Measurements from ENCODE around the gene FAM120B.
"Not testable (repeated sequence)": the region's sequence is repeated elsewhere in the genome, so short reads cannot be mapped to it uniquely, and the experiment has no call there.

The FAM120B gene

DNA sequence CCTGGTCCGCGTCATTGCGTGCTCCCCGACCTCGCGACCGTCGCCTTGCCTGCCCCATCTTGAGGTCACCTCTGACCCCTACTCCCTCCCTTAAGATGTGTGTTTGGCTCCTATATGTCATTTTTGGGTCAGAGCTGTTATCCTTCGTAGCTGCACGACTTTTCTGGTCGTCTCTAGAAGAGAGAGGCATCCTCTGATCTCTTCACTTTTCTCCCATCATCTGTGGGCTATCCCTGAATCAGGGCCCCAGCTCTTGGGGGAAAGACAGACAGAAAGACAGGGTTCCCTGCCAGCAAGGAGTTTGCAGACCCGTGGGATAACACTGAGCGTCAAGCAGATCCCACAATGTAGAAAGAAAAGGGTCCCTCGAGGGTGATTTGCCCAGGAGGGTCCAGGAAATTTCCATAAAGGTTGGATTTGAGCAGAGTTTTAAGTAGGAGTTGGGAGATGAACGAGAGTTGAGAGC lies 555 bp downstream of the FAM120B start:
- DNase-seq = no peak

DNA sequence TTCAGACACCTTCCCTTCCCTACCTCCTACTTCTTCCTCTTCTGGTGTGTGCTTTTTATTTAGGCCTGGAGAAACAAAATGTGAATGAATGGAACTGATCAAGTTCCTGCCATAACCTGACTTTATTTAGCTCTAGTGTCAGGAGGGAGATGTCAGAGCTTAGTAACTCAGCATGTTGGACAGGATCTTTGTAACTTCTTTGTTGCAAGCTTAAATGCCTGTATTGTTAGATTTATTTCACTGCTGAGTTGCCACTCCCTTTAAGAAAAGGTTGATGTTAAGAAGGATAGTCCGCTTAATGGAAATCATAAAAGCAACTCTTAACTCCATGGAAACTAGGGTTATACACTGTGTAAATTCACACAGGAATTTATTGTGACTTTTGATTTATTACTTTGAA lies 2.2 kb downstream of the FAM120B start:
- no peak for DNase-seq

DNA sequence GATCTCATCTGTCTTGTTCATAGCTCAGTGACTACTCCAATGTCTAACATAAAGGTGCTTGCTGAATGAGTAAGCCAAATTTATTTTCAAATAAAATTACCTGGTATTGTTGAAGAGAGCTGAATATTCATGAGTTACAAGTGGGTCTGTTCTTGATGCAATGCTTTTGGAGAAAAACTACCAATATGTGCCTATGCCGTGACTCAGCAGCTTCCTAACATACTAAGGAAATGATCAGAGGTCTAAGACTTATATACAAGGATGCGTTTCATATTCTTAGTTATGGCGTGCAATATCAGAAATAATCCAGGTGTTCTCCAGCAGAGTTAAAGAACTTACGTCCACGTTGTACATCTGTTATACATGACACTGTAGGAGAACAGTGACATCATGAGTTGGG lies 5.1 kb downstream of the FAM120B start:
- no peak for DNase-seq

DNA sequence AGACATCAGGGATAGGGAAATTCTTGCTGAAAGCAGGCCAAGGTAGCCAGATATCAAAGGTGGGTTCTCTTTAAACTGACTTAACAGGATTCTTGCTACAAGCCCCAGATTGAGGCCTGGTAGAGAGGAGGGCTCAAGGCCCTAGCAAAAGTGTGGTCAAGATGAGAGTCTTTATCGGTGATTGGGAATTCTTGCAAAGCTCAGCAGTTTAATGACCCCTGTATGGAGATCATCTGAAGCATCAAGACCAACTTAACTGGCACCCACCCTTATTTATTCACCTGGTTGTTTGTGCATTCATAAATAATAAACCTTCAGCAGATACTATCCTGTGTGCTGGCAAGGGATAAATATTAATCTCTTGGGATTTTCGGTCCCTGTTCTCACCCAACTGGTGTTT lies 6.3 kb downstream of the FAM120B start:
- no peak for DNase-seq

DNA sequence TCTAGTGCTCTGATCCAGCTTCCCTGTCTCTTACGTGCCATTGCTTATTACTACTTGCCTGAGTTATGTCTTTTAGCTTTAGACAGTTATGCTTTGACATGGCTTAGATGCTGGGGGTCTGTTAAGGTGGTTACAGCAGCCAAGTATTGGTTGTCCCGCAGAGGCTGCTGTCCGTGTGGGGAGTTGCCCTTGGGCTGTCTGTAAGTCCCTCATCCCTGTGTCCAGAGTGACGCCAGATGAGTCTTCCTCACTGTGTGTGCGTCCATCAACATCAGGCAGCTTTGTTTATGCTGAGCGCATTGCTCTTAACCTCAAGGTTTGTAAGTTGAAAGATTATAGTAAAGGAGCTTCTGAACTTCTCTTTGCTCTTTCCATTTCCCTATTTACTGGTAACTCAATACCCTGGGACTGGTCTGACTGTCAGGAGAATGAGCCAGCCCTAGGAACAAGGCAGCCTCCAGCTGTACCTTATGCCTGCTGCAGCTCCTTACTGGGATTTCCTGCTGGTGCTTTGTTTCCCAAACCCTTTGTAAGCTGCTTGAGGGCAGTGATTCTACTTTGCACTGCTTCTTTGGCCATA lies 7.2 kb downstream of the FAM120B start:
- no peak for DNase-seq

DNA sequence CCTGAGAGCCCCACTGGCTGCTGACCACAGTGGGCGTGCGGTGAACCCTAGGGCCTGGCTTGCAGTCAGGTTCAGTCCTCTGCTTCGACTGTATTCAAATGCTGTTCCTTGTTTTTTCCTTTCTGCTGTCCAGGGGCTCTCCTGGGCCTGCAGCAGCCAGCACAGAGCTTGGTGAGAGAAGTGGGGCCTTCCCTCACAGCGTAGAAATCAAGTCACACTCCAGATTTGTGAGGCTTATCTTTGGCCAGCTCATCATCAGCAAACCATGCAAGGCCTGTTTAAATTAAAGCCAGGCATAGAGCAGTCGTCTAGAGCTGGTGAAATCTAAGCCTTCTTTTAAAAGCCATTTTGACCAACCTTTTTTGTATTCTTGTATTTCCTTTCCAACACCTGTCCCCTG lies 8.4 kb downstream of the FAM120B start:
- no peak for DNase-seq

DNA sequence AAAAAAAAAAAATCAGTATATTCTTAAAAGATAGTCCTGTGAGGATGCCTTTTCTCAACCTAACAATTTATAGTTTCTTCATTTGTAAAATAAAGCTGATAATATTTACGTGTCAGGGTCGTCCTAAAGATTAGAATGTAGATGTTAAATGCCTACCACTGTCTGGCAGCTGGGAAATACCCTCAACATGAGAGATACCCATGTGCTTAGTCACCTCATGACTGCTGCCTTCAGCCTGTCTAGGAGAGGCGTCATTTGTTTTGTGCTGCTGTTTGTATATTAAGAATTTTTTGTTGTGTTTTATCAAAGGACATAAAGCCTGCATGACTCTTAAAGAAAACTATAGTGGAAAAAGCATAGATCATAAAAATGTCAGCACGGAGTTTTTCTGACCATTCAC lies 9.5 kb downstream of the FAM120B start:
- no peak for DNase-seq

DNA sequence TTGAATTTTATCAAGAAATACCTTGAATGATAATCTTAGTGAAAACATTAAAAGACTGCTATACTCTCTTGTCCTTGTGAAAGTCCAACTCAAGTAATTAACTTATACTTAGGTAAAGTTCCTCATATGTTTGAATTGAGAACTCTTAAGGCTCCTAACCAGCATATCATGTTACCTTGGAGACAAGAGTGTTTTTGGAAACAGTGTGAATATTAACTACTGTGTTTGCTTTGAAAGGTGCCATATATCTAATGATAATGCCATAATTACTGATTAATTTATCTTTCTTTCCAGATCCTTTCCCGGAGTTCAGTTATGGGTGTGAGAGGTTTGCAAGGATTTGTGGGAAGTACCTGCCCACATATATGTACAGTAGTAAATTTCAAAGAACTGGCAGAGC lies 10.5 kb downstream of the FAM120B start:
- DNase-seq = no peak

DNA sequence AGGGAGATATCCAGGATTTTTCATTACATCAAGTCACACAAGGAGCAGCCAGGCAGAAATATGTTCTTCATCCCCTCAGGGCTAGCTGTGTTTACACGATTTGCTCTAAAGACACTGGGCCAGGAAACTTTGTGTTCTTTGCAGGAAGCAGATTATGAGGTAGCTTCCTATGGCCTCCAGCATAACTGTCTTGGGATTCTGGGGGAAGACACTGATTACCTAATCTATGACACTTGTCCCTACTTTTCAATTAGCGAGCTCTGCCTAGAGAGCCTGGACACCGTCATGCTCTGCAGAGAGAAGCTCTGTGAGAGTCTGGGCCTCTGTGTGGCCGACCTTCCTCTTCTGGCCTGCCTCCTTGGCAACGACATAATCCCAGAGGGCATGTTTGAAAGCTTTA lies 11.2 kb downstream of the FAM120B start:
- DNase-seq = no peak

DNA sequence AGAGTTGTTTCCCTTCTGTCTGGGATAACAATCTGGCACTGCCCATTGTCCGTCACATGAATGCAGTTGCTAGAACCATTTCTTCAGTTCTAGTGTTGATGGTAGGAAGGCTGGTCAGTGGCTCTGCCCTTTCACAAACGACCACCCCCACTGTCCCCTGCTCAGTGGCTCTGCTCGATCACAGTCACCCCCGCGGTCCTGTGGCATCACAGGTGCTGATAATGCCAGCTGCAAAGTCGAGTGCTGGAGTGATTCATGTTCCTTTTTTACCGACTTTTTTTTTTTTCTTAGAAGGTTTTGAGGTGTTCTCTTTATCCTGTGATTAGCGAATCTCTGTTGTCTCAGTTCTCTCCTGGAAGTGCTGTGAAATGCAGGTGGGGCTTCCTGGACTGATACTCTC lies 22.8 kb downstream of the FAM120B start:
- DNase-seq = no peak

DNA sequence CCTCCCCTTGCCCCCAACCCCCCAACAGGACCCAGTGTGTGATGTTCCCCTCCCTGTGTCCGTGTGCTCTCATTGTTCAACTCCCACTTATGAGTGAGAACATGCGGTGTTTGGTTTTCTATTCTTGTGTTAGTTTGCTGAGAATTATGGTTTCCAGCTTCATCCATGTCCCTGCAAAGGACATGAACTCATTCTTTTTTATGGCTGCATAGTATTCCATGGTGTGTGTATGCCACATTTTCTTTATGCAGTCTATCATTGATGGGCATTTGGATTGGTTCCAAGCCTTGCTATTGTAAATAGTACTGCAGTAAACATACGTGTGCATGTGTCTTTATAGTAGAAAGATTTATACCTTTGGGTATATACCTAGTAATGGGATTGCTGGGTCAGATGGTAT lies 28.6 kb downstream of the FAM120B start:
- not testable (repeated sequence) for DNase-seq

DNA sequence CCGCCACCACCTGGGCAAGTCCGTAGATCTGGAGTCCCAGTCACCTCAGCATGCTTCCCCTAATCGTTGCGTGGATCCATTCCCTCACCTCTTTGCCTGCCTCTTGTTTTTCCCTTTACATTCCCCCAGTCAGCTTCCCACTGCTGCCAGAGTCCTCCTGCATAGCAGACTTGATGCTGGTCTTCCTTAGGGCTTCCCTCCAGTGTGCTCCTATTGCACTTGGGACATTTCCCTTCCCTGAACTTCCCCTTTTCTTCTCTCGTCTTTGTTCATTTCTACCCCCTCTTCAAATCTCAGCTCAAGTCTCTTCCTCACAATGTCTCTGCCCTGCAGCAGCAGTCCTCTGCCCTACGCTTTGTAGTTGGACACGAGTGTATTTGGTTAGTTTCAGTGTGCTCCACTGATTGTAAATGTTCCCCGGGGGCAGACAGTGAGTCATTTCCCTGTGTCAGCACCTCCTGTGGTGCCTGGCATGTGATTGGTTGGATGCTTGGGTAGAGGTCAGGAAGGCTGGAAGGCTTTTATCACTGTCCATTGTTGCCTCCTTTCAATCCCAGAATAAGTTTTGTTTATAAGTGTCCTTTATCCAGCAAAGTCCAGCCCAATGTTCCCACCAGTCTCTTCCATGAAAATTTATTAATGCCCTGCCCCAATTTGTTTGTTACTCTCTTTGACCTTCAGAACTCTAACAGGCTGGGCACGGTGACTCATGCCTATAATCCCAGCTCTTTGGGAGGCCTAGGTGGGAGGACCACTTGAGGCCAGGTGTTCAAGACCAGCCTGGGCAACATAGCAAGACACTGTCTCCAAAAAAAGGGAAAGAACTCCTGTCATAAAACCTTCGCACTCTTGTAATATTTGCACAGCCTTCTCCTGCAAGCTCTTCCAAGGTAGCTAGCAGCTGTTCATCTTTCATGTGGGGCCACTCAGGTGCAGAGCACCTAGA lies 38.3 kb downstream of the FAM120B start:
- DNase-seq = peak; percentile 89

DNA sequence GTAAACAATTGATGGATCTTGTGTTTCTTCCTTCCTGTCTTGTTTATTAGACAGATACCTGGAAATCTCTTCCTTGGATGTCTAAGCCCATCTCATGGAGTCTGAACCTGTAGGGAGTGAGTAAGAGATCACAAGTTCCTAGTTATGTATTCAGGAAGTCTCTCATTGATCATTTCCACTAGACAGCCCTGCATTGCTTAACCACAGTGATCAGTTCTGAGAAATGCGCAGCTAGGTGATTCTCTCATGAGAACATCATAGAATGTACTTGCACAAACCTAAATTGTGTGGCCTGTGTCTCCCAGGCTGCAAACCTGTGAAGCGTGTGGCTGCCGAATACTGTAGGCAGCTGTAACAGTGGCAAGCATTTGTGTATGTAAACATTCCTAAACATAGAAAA lies 39.1 kb downstream of the FAM120B start:
- no peak for DNase-seq

DNA sequence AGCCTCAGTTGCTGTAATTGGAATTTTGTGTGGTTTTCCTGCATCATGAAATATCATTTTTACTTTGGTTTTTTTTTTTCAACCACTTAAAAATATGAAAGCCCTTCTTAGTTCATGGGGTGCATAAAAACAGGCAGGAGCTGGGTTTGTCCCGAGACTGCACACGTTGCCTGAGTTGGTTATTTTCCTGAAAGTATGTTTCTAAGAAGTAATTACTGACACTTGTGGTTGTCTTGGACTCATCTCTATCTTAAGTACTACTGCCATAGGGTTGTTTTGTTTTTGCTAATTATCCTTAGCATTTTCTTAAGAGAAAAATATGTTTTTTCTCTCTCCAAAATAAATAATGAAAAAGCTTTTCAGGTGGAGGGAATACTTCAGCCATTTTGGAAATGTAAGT lies 40.1 kb downstream of the FAM120B start:
- no peak for DNase-seq

DNA sequence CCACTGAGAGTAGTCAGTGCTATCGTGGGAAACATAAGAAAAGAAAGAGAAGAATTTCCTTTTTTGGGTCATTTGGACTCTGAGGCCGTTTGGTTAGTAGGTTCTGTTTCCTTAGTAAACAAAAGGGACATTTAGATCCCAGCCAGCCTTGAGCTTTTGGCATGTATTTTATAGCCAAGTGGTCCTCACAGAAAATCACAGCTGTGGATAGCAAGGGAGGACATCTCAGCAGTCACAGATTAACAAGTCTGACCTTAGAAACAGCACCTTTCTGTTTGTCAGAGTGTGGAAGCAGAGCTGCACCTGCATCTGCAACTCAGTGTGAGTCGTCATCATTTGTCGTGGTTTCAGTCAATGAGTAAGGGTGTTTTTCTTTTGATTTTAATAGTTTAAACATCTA lies 40.5 kb downstream of the FAM120B start:
- DNase-seq = no peak

DNA sequence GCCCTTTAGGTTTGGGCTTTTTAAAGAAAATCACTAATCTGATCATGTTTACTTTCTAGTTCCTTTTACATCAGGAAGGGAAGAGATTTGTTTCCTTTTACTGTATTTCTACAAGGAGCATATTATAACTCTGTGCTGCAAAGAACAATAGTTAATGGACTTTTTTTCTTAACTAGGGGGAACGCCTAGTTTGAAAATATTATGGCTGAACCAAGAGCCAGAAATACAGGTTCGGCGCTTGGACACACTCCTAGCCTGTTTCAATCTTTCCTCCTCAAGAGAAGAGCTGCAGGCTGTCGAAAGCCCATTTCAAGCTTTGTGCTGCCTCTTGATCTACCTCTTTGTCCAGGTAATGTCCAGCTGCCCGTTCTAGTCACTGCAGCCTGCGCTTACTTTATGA lies 41.4 kb downstream of the FAM120B start:
- no peak for DNase-seq

DNA sequence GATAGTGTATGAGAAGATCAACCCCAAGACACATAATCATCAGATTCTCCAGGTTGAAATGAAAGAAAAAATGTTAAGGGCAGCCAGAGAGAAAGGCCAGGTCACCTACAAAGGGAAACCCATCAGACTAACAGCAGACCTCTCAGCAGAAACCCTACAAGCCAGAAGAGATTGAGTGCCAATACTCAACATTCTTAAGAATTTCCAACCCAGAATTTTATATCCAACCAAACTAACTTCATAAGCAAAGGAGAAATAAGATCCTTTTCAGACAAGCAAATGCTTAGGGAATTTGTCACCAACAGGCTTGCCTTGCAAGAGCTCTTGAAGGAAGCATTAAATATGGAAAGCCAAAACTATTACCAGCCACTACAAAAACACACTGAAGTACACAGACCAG lies 44.9 kb downstream of the FAM120B start:
- DNase-seq = not testable (repeated sequence)

DNA sequence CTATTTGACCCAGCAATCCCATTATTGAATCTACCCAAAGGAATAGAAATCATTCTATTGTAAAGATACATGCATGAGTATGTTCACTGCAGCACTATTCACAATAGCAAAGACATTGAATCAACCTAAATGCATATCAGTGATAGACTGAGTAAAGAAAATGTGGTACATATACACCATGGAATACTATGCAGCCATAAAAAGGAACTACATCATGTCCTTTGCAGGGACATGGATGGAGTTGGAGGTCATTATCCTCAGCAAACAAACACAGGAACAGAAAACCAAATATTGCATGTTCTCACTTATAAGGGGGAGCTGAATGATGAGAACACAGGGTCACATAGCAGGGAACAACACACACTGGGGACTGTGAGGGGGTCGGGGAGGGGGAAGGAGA lies 48.6 kb downstream of the FAM120B start:
- not testable (repeated sequence) for DNase-seq

DNA sequence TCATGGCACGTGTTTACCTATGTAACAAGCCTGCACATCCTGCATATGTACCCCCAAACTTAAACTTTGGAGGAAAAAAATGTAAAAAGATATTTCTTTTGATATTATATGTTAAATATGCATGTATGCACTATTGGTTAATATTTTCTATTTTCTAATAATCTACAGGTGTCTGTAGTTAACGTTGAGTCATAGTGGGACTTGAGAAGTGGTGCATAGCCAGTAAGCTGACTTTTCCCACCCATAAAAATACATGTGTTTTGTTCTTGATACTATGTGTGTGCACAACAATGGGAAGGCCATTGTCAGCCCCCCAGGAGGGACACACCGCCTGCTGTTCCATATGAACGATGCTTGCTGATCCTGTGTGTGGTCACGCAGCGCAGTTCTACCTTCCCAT lies 49.1 kb downstream of the FAM120B start:
- DNase-seq = peak; percentile 19

DNA sequence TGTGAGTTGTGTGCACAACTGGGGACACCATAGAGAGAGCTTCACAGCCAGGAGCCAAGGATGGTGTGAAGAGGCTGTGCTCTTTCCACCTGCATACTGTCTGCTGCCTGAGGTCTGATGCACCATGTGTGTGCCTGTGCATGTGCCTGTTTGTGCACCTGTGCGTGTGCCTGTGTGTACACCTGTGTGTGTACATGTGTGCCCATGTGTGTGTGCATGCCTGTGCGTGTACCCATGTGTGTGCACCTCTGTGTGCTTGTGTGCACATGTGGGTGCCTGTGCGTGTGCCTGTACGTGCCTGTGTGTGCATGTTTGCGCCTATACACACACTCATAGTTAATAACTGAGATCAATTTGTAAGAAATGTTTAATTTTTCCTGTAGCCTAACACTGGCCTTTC lies 51.3 kb downstream of the FAM120B start:
- DNase-seq = no peak

DNA sequence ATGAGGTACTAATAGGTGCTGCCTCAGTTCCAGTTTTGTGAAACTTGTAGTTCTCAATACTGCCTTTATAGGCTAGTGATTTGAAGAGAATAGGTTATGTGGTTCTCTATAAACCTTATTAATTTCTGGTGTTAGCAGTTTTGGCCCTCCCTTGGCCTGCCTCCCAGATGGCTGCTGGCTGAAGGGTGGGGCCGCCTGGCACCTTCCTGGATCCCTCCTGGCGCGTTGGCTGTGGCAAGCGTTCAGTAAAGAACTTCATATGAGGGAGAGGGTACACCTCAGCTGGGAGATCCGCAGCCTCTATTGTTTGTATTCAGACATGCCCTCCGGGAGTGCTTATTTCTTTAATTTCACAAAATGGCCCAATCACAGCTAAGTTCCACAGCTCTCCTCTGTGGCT lies 51.9 kb downstream of the FAM120B start:
- no peak for DNase-seq

DNA sequence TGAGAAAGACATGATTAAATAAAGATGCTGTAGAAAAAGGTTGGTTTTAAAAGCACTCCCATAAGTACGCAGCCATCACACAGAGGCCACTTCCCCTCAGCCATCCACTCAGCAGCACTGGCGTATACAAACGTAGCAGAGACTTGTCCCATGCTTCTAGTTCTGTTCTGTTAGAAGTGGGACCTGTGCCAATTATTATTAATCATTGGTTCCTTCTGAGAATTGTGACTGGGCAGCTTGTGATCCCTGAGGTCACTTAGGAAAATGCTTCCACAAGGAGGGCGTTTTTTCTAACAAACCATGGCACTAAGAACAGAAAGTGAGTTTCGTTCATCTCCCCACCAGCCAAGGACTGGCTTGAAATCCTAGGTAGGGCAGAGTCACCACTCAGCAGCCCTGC lies 53.9 kb downstream of the FAM120B start:
- DNase-seq = no peak

DNA sequence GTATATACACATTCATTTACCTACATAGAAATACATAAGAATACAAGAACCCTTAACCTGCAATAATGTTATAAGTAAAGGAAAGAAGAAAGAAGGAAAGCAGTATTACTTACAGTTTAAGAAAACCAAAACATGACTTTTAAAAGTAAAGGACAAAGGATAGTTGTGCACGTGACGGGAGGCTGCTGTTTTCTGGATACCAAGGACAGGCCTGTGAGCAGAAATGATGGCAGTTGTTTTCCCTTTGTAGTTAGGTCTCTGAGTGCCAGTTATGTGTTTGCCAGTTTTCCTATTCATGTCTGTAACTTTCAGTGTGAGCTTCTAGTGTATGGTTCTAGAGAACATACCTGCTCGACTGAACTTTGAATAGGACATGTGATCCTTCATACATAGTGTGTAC lies 54.8 kb downstream of the FAM120B start:
- DNase-seq = no peak

DNA sequence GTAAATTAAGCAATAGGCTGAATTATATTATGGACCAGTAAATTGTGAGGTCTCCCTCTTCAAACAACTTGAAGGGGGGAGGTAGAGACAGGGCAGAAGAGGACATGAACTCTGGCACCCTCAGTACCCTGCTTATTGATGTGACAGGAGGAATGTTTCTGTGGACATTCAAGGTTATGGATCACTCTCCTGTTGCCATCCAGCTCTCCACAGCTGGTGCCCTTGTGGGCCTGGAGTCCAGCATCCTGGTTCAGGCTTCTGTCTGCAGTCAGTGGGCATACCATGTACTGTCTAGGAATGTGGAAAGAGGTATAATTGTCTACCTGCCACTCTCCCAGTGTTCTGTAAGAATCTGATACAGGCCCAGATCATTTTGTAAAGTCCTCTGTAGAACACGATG lies 55.6 kb downstream of the FAM120B start:
- no peak for DNase-seq

DNA sequence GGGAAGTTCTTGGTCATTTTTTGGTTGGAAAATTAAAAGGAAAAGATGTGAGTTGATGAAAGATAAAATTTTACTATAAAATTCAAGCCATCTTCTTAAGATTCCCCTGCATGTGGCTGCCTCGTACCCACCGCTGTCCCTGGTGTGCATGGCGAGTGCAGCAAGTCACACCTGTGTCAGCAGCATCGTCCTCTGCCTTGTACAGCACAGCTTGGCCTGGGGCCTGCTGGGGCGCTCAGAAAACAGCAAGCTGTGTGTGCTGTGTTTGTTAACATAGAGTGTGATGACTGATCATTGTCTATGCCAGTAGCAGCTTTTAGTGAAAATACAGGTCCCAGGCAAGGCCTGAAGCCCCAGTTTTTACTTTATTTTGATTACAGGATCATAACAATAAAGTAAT lies 56.7 kb downstream of the FAM120B start:
- no peak for DNase-seq
